Measurements from ENCODE around the gene TDRD7. TPM values are rescaled to one million over a fixed set of nuclear protein-coding genes. Genes with fewer than 3 reads are reported as not detected.

Gene TDRD7
- total and polyA plus RNA-seq, 2 donors from 2014 or later = 7.8 to 15.0 TPM

DNA sequence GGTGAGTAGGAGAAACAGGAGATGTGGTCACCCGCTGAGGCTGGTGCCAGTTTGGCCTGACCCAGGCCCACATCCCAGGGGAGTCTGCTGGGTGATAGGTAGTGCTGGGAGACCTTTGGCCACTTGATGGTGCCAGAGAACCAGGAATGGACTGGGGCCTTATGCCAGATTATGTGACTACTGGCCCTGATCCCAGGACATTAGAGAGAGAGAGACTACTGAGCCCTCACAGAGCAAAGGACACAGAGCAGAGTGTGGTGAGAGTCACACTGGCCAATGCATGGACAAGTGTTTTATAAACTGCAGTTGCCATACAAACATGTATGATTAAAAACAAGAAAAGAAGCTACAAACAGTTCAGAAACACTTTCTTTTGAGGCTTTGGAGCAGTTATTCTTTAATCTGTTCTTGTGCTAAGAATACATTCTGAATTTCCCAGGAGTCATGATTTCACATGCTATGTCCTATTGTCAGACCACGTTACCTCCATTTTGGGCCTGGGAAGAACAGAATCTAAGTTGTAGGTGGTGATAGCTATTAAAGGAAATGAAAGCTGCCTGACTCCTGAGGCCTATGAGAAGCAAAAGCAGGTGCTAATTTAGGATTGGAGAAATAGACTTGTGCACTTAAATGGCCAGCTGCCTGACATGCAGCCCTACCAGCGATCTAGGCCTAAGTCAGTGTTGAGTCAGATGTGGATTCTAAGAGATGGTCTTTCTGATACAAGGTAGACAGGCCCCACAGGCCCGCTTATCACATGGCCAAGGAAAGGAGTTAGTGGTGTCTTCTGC lies 57.0 kb downstream of the TDRD7 start:
- Histone ChIP-seq H3K9me3 (ENCODE audit: control insufficient read depth in 2 of 3, insufficient read depth in 1 of 3, low read length in 3 of 3) (no peaks in the 10 kb centered on the region), H3K4me1 (ENCODE audit: control insufficient read depth in 2 of 3, insufficient read depth in 2 of 3, low read depth in 1 of 3, low read length in 3 of 3) (peaks cover 0 to 3% (median 0%) of the 10 kb centered on the region in 3 donors), H3K36me3 (ENCODE audit: control insufficient read depth in 2 of 3, insufficient read depth in 3 of 3, low read length in 3 of 3) (peaks cover 0 to 5% (median 2%) of the 10 kb centered on the region in 3 donors), H3K27me3 (ENCODE audit: control insufficient read depth, insufficient read depth, low read length) (no peaks in the 10 kb centered on the region), H3K27ac (ENCODE audit: low read depth in 2 of 2, low read length in 2 of 2) (no peak overlapping the region), H3K4me3 (ENCODE audit: low read length in 3 of 3) (no peak overlapping the region), H3K9ac (ENCODE audit: low read length in 3 of 3) (no peak overlapping the region)
- FAIRE-seq (peak; percentile 15), DNase-seq (peak; percentile 57 to 79 (median 70))
- TF ChIP-seq, protein P1, sequence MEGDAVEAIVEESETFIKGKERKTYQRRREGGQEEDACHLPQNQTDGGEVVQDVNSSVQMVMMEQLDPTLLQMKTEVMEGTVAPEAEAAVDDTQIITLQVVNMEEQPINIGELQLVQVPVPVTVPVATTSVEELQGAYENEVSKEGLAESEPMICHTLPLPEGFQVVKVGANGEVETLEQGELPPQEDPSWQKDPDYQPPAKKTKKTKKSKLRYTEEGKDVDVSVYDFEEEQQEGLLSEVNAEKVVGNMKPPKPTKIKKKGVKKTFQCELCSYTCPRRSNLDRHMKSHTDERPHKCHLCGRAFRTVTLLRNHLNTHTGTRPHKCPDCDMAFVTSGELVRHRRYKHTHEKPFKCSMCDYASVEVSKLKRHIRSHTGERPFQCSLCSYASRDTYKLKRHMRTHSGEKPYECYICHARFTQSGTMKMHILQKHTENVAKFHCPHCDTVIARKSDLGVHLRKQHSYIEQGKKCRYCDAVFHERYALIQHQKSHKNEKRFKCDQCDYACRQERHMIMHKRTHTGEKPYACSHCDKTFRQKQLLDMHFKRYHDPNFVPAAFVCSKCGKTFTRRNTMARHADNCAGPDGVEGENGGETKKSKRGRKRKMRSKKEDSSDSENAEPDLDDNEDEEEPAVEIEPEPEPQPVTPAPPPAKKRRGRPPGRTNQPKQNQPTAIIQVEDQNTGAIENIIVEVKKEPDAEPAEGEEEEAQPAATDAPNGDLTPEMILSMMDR (IDR thresholded peaks at IDR 0.05; ENCODE audit: borderline replicate concordance, extremely low read depth, insufficient read depth) = peak; percentile 83
- intact Hi-C loops (cut with DNase I) = no loop called here

DNA sequence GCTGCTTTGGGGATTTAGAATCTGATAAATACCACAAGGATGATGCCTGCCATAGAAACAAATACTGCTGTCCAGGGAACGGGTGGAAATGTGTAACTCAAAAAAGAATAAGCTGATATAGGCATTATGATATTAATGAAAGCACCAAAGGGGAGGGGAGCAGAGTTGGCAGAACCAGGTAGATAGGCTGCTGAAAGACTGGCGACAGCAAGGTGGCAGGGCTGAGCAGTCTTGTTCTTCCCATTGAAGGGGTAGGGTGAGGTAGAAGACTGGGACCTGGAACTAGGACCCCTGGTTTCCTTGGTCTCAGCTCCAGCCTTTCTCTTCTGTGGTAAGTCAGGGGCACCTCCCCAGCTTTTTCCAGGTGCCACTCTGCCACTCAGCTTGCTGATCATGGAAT lies 58.2 kb downstream of the TDRD7 start:
- peaks cover 0 to 7% (median 5%) of the 10 kb centered on the region in 3 donors for H3K36me3 ChIP-seq (ENCODE audit: control insufficient read depth in 2 of 3, insufficient read depth in 3 of 3, low read length in 3 of 3)
- FAIRE-seq (no peak), DNase-seq (no peak)
- no peaks in the 10 kb centered on the region for H3K27me3 ChIP-seq (ENCODE audit: control insufficient read depth, insufficient read depth, low read length)
- no peak overlapping the region for H3K27ac ChIP-seq (ENCODE audit: low read depth in 2 of 2, low read length in 2 of 2)
- H3K4me1 ChIP-seq (ENCODE audit: control insufficient read depth in 2 of 3, insufficient read depth in 2 of 3, low read depth in 1 of 3, low read length in 3 of 3) = peaks cover 0 to 3% (median 0%) of the 10 kb centered on the region in 3 donors
- no peaks in the 10 kb centered on the region for H3K9me3 ChIP-seq (ENCODE audit: control insufficient read depth in 2 of 3, insufficient read depth in 1 of 3, low read length in 3 of 3)
- H3K4me3 ChIP-seq (ENCODE audit: low read length in 3 of 3) = no peak overlapping the region
- TF ChIP-seq, protein P1 (IDR thresholded peaks at IDR 0.05; ENCODE audit: borderline replicate concordance, extremely low read depth, insufficient read depth) = no peak
- no peak overlapping the region for H3K9ac ChIP-seq (ENCODE audit: low read length in 3 of 3)
- intact Hi-C loops (cut with DNase I) = no loop called here

DNA sequence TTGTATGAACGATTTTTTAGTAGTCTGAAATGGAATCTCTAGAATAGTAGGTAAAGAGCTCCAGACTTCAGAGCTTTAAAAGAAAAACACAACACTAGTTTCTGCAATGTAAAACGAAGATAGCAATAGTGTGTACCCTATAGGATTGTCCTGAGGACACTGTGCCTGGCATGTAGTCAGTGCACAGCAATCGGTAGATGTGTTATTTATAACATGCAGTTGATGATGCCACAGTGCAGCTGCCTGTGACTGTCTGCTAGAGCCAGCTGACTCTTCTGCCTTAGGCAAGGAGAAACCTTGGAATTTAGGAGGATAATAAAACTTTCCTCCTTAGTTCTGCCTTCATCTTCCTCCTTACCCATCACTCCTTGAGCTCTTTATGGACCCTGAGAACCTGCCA lies 61.8 kb downstream of the TDRD7 start:
- intact Hi-C loops (cut with DNase I) = no loop called here
- FAIRE-seq (no peak), DNase-seq (no peak)
- Histone ChIP-seq H3K9me3 (ENCODE audit: control insufficient read depth in 2 of 3, insufficient read depth in 1 of 3, low read length in 3 of 3) (no peaks in the 10 kb centered on the region), H3K27me3 (ENCODE audit: control insufficient read depth, insufficient read depth, low read length) (no peaks in the 10 kb centered on the region), H3K4me1 (ENCODE audit: control insufficient read depth in 2 of 3, insufficient read depth in 2 of 3, low read depth in 1 of 3, low read length in 3 of 3) (peaks cover 0 to 3% (median 0%) of the 10 kb centered on the region in 3 donors), H3K27ac (ENCODE audit: low read depth in 2 of 2, low read length in 2 of 2) (no peak overlapping the region), H3K36me3 (ENCODE audit: control insufficient read depth in 2 of 3, insufficient read depth in 3 of 3, low read length in 3 of 3) (peaks cover 0 to 5% (median 0%) of the 10 kb centered on the region in 3 donors), H3K4me3 (ENCODE audit: low read length in 3 of 3) (no peak overlapping the region), H3K9ac (ENCODE audit: low read length in 3 of 3) (no peak overlapping the region)
- TF ChIP-seq, protein P1 (IDR thresholded peaks at IDR 0.05; ENCODE audit: borderline replicate concordance, extremely low read depth, insufficient read depth) = no peak
